ENCODE data around the gene PLEKHG7. TPM values are rescaled to one million over a fixed set of nuclear protein-coding genes. Genes with fewer than 3 reads are reported as not detected.

The PLEKHG7 gene
- total RNA-seq, 1 experiment from 2014 or later: not detected

DNA sequence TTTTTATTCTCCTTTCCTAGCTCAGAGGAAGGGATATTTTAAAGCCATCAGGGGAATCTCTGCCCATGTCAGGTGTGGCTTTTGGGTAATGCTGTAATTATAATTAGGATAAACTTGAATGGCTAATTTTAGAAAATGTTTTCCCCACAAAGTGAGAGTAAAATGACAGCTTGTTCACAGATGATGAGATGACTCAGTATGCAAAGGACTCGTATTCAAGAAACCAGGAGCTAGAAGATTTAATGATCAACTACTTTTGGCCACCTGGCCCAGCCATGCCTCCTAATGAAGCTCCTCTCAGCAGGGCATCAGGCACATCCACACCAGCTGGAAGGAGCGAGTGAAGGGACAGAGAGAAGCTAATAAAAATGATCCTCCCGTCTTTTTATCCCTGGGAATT lies 29.0 kb upstream of the PLEKHG7 start:
- no peaks in the 10 kb centered on the region for H3F3A ChIP-seq (ENCODE audit: low read length, unreplicated experiment)
- H3K4me1 ChIP-seq (ENCODE audit: insufficient read depth, low read length): peaks cover 9% of the 10 kb centered on the region; the same call in 1 of the 2 replicates
- no peak overlapping the region for H3K4me3 ChIP-seq (ENCODE audit: low read length)
- CTCF ChIA-PET: no interaction called here
- no peaks in the 10 kb centered on the region for H3K27me3 ChIP-seq (ENCODE audit: low read length)
- no peaks in the 10 kb centered on the region for H3K9me2 ChIP-seq (replicated peaks; ENCODE audit: low read length)
- no peak overlapping the region for H3K4me2 ChIP-seq (ENCODE audit: low read length)
- no peaks in the 10 kb centered on the region for H4K20me1 ChIP-seq (ENCODE audit: low read length)
- no peak for ATAC-seq
- DNase-seq: no peak
- no TSS peak for BruUV-seq (replicated peaks)
- H3K79me2 ChIP-seq (ENCODE audit: low read length): no peaks in the 10 kb centered on the region
- H3K9ac ChIP-seq (ENCODE audit: low read length): no peak overlapping the region
- no peaks in the 10 kb centered on the region for H3K36me3 ChIP-seq (ENCODE audit: low read depth, low read length)
- POLR2A ChIA-PET (ENCODE audit: unreplicated experiment): no interaction called here
- no peak for TF ChIP-seq EZH2phosphoT487 (IDR thresholded peaks at IDR 0.05; ENCODE audit: borderline replicate concordance, low read length)
- TF ChIP-seq EZH2 (IDR thresholded peaks at IDR 0.05; ENCODE audit: low read length, unreplicated experiment): no peak
- TF ChIP-seq, protein P1, sequence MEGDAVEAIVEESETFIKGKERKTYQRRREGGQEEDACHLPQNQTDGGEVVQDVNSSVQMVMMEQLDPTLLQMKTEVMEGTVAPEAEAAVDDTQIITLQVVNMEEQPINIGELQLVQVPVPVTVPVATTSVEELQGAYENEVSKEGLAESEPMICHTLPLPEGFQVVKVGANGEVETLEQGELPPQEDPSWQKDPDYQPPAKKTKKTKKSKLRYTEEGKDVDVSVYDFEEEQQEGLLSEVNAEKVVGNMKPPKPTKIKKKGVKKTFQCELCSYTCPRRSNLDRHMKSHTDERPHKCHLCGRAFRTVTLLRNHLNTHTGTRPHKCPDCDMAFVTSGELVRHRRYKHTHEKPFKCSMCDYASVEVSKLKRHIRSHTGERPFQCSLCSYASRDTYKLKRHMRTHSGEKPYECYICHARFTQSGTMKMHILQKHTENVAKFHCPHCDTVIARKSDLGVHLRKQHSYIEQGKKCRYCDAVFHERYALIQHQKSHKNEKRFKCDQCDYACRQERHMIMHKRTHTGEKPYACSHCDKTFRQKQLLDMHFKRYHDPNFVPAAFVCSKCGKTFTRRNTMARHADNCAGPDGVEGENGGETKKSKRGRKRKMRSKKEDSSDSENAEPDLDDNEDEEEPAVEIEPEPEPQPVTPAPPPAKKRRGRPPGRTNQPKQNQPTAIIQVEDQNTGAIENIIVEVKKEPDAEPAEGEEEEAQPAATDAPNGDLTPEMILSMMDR (conservative IDR thresholded peaks at IDR 0.05; ENCODE audit: low read depth, low read length): no peak
- no peaks in the 10 kb centered on the region for H3K9me3 ChIP-seq (ENCODE audit: low read length)
- H2AFZ ChIP-seq (ENCODE audit: low read length): no peak overlapping the region
- no peak overlapping the region for H3K27ac ChIP-seq (ENCODE audit: low read length)
- intact Hi-C loops (cut with micrococcal nuclease): no loop called here

DNA sequence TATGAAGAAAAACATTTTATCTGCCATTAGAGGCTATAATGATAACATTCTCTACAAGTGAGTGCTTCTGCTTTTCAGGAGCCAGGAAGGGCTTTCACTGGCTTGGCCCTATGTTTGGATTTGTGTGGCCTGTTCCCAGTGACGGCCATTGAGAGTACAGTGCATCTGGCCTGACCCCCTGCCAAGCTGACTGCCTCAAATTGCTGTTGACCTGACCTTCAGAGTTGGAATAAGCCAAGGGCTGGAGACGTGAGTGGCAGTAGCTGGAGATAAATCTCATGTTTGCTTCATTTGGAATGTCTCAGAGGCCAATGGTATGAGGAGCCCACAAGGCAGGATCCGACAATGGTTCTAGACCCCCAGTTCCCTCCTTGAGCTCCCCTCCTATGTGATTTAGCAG lies 28.3 kb upstream of the PLEKHG7 start:
- Histone ChIP-seq H3F3A (ENCODE audit: low read length, unreplicated experiment) (no peaks in the 10 kb centered on the region), H3K4me1 (ENCODE audit: insufficient read depth, low read length) (peaks cover 9% of the 10 kb centered on the region; the same call in 1 of the 2 replicates), H4K20me1 (ENCODE audit: low read length) (no peaks in the 10 kb centered on the region), H3K27ac (ENCODE audit: low read length) (no peak overlapping the region), H3K4me3 (ENCODE audit: low read length) (no peak overlapping the region), H2AFZ (ENCODE audit: low read length) (no peak overlapping the region), H3K9me3 (ENCODE audit: low read length) (no peaks in the 10 kb centered on the region), H3K79me2 (ENCODE audit: low read length) (no peaks in the 10 kb centered on the region), H3K27me3 (ENCODE audit: low read length) (no peaks in the 10 kb centered on the region), H3K9me2 (replicated peaks; ENCODE audit: low read length) (no peaks in the 10 kb centered on the region), H3K9ac (ENCODE audit: low read length) (no peak overlapping the region), H3K4me2 (ENCODE audit: low read length) (no peak overlapping the region), H3K36me3 (ENCODE audit: low read depth, low read length) (no peaks in the 10 kb centered on the region)
- BruUV-seq (replicated peaks): no TSS peak
- TF ChIP-seq EZH2 (IDR thresholded peaks at IDR 0.05; ENCODE audit: low read length, unreplicated experiment) (no peak), EZH2phosphoT487 (IDR thresholded peaks at IDR 0.05; ENCODE audit: borderline replicate concordance, low read length) (no peak)
- TF ChIP-seq, protein P1 (conservative IDR thresholded peaks at IDR 0.05; ENCODE audit: low read depth, low read length): no peak
- ATAC-seq (no peak), DNase-seq (no peak)
- ChIA-PET CTCF (no interaction called here), POLR2A (ENCODE audit: unreplicated experiment) (no interaction called here)
- intact Hi-C loops (cut with micrococcal nuclease): no loop called here

DNA sequence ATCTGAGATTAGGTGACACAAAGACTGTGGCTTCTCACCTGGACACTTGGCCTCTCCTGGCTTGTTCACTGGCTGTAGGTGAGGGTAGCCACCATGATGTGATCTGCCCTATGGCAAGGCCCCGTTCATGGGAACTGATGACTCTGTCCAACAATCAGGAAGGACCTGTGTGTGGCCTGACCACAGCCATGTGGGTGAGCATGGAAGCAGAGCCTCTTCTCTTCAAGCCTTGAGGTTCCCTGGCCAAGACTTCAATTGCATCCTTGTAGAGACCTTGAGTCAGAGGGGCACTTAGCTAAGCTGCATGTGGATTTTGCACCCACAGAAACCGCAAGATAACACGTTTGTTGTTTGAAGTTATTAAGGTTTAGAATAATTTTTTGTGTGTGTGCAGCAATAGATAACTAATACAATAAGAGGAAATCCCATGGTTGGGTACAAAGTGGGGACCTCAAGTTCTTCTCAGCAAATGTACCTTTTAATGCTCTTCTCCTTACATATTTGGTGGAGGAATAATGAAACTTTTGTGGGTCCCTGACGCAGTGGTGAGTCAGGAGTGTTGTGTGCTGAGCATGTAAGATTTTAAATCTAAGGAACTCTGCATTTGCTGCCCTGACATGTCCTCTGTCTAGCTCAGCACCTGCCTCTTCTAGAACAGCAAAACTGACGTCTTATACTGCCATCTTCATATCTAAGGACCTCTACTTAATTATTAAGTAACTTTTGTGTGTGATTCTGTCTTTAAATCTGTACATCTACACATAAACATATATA lies 27.5 kb upstream of the PLEKHG7 start:
- CTCF ChIA-PET: interaction anchor here (0.6 kb wide), 1 partner anchor 112 kb away, joined by 3 read pairs; no protein-coding TSS in a partner anchor
- peak; percentile 56 for DNase-seq
- no peak overlapping the region for H3K4me3 ChIP-seq (ENCODE audit: low read length)

More for the DNA sequence above, 27.5 kb upstream of the PLEKHG7 start:
- Histone ChIP-seq H4K20me1 (ENCODE audit: low read length) (no peaks in the 10 kb centered on the region), H2AFZ (ENCODE audit: low read length) (no peak overlapping the region), H3F3A (ENCODE audit: low read length, unreplicated experiment) (no peaks in the 10 kb centered on the region), H3K36me3 (ENCODE audit: low read depth, low read length) (no peaks in the 10 kb centered on the region), H3K9ac (ENCODE audit: low read length) (no peak overlapping the region), H3K9me2 (replicated peaks; ENCODE audit: low read length) (no peaks in the 10 kb centered on the region), H3K9me3 (ENCODE audit: low read length) (no peaks in the 10 kb centered on the region), H3K4me1 (ENCODE audit: insufficient read depth, low read length) (peaks cover 9% of the 10 kb centered on the region; the same call in 1 of the 2 replicates), H3K27me3 (ENCODE audit: low read length) (no peaks in the 10 kb centered on the region), H3K27ac (ENCODE audit: low read length) (no peak overlapping the region), H3K79me2 (ENCODE audit: low read length) (no peaks in the 10 kb centered on the region), H3K4me2 (ENCODE audit: low read length) (no peak overlapping the region)
- TF ChIP-seq EZH2phosphoT487 (IDR thresholded peaks at IDR 0.05; ENCODE audit: borderline replicate concordance, low read length): no peak
- intact Hi-C loops (cut with micrococcal nuclease): no loop called here
- peak; percentile 90 for ATAC-seq
- POLR2A ChIA-PET (ENCODE audit: unreplicated experiment): no interaction called here
- no TSS peak for BruUV-seq (replicated peaks)

All from PC-3 (cell line).